HuH-7.5 (cell line): ENCODE data around the gene CDH20.
A peak's percentile ranks its signal among the peaks of the same experiment; 100 is the strongest.

Experiments used
- DNase-seq: peaks from one replicate; pipeline ENCODE4 v3.0.0; 2011; ENCODE audit warnings: low spot score

The CDH20 gene

DNA sequence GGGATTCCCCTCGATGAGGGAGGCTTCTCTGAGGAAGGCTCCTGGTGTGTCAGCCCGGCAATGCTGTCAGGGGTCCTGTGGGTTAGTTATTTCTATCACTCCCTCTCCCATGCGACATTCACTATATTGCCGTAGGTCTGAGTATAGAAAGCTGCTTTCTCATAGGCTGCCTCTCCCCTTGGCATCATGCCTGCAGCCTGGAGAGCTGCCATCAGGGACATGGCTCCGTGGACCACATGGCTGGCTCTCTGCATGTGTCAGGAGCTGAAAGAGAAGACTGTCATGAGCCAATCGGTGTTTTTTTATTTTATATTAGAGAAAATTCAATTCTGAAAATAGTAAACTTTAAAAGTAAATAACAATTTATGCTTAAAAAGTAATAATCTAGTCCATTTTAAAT lies 198.0 kb downstream of the CDH20 start:
- no peak for DNase-seq

DNA sequence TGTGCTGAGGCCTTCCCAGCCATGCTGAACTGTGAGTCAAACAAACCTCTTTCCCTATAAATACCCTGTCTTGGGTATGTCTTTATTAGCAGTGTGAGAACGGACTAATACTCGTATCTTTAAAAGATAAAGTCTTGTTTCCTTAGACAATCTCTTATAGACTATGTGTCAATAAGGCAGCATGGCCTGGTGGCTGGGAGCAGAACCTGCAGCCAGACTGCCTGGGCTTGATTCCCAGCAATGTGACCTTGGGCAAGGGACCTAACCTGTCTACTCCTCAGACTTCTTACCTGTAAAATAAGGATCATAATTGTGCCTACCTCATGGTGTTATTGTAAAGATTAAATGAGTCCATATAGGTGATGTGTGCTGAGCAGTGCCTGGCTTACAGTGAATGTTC lies 198.7 kb downstream of the CDH20 start:
- DNase-seq = no peak

DNA sequence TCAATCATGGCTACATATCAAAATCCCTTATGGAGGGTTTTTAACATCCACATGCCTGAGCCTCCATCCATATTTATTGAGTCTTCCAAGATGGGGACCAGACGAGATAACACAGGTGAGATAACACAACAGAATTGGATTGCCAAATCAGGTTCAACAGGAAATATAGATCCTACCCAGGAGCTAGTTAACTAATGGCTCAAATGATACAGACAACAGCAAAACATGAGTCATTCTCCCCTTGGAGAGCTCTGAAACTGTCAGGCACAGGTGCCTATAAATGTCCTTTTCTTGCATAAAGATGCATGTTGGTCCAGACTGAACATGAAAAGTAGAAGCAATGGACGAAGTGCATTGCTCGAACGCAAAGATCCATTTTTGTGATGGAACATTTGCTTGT lies 202.2 kb downstream of the CDH20 start:
- no peak for DNase-seq

DNA sequence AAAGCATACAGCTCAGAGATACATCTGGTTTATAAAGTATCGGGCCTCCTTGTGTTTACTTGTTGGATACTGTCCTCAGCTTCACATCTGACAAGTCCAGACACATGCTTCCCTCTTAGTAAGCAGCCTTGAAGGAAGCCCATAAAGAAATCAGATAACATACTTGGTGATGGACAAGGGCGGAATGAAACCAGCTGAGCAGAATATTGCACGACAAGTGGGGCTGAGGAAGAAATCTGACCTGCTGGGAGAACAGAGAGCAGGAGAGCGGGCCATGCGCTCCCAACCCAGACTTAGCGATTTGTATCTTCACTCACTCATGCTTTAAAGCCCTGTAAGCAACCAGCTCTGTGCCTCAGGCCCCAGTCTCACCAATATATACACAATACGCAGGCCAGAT lies 208.4 kb downstream of the CDH20 start:
- DNase-seq = no peak

DNA sequence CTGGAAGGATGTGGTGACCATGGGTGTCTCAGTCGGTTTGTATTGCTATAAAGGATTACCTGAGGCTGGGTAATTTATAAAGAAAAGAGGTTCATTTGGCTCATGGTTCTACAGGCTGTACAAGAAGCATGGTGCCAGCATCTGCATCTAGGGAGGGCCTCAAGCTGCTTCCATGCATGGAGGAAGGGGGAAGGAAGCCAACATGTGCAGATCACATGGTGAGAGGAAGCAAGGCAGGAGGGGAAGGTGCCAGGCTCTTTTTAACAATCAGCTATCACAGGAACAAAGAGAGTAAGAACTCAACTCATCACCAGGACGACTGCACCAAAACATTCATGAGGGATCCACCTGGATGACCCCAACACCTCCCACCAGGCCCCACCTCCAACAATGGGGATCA lies 209.4 kb downstream of the CDH20 start:
- DNase-seq = no peak

DNA sequence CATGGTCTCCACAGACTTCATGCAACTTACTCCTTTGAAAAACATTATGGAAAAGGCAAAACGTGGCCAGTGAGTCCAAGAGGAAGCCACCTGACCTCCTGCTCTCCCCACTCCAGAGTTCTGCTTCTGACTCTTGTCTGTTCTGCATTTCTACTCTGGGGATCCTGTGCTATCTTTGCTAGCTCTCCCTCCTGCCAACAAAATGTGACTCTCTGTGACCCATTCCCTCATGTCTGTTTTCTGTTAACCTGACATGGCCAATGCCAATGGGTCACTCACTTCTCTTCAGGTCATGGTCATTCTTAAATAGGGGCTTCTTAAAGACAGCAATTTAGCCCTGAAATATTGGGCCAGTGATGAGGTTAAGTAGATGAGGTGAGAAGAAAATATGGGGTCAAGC lies 210.3 kb downstream of the CDH20 start:
- no peak for DNase-seq

DNA sequence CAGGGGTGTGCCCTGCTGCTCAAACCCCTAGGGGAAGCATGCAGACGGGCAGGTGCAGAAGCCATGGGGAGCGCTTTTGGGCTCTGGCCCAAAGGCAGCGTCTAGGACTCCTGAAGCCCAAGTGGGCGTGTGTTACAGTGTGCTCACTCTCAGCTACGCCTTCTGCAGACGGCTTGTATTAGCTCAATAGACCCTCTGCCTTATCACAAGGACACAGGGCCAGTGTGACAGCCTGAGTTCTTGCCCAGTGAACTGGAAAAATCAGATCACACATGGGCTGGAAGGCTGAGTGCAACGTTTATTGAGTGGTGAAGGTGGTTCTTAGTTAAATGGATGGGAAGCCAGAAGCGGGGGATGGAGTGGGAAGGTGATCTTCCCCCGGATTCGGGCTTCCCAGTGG lies 210.9 kb downstream of the CDH20 start:
- DNase-seq = no peak

DNA sequence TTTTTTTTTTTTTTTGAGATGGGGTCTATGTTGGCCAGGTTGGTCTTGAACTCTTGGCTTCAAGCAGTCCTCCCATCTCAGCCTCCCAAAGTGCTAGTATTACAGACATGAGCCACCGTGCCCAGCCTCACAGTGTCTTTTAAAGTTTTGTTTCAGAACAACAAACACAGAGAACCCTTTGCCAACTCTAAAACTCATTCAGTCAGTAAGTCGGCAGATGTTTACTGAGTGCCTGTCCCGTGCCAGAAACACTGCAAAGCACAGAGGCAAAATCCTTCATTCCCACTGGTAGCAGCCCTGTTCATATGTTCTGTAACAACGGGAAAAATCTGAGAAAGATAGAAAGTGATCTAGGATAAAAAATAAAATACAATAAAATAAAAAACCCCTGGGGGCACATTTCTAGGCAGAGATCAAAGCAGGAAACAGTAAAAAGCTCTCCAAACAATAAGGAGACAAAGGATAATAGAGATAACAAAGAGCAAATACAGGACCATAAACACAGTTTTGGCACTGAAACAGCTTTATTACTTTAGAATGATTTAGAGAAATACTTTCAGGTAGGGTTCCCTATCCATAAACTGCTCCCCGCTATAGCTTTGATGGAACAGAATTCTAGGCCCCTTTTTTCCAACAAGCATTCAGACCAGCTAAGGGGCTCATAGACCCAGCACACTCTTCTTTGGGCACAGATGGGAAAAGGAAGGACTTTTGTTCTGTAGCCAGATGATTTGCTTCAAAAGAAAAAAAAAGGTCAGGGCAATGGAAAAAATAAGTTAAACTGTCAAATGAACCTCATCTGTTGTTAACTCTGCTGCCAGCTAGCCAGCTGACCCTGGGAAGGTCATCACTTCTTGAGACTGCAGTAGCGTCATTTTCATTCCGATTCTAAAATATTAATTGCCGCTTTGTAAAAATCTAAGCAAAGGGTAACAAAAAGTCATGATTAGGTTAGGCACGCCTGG lies 212.3 kb downstream of the CDH20 start:
- no peak for DNase-seq

DNA sequence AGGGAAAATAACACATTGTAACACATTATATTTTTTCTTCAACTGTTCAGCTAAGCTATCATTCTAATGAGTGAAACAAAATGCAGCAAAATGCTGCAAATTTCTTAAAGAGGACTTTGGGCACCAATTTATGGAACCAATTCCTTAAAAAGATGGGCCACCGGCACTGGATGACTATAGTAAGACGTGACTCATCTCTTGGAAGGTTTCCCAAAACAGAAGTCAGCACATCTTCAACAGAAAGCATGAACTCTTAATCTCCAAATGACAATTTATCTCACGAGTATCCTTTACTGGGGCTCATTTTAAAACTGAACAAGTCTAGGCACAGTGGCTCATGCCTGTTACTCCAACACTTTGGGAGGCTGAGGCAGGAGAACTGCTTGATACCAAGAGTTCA lies 213.4 kb downstream of the CDH20 start:
- no peak for DNase-seq

DNA sequence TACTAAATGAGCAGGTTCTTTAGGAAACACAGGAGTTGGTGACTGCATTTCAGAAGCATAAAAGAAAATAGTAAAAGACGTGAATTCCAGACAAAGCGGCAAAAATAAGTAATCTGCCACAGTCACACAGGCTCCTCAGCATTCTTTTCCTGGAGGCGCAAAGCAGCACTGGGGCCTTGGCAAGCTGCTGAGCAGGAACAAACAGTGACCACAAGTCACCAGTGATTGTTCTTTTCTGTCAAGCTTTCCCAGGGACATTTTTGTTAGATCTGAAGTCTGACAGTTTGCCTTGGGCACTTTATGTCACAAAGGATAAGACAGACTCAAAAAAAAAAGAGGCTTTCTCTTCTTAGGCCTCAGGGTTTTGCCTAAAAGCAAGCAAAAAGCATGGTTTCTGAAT lies 216.2 kb downstream of the CDH20 start:
- DNase-seq = no peak

DNA sequence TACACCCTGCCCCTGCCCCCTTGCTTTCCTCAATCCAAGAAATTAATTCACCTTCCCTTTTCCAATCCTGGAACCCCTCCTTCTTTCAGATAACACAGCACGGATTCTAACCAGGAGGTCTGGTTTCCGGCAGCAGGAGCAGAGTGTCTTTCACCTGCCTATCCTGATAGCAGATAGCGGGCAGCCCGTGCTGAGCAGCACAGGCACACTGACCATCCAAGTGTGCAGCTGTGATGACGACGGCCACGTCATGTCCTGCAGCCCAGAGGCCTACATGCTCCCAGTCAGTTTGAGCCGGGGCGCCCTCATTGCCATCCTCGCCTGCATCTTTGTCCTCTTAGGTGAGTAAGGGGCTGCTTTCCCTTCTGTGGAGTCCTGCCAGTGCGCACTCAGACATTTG lies 216.7 kb downstream of the CDH20 start:
- DNase-seq = no peak

DNA sequence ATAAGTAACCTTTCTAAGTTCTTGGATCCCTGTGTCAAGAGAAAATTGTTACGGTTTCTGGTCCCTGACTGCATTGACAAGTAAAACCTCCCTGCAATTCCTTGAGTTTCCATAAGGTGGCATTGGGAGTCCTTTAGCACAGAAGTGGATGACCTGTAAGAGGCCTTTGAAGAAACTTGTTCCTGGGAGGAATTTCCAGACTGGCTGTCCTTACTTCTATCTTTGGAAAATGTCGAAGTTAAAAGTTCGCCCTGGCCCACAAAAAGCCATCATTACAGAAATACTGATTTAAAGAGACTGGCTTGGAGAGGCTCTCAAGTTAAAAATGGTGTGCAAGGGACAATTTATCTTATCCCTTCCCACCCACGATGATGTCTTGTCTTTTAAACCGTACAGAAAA lies 218.4 kb downstream of the CDH20 start:
- peak; percentile 47 for DNase-seq

DNA sequence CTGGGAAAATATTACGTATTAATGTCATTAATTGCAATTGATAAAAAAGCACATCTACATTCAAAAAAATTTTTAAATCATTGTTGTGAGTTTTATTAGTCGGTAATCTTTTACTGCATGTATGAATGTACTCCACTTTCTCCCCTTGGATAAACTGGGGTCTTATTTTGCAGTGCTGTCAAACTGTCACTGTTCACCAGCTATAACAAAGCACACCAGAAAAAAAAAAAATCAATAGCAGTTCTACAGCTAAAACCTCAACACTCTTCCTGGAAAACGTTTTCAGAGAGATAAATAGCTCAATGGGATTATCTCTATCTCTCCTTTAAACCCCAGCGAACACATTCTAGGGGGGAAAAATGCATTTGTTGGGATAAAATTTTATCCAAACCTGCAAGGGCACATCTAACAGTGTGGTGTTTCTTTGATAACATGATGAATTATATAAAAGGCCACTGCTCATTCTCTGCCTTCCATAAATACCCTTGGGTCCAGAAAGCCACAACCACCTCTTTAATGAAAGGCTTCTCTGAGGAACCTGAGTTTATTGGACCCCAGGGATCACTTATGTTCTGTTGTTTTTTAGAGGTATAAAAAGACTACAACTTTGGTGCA lies 219.9 kb downstream of the CDH20 start:
- DNase-seq = no peak

DNA sequence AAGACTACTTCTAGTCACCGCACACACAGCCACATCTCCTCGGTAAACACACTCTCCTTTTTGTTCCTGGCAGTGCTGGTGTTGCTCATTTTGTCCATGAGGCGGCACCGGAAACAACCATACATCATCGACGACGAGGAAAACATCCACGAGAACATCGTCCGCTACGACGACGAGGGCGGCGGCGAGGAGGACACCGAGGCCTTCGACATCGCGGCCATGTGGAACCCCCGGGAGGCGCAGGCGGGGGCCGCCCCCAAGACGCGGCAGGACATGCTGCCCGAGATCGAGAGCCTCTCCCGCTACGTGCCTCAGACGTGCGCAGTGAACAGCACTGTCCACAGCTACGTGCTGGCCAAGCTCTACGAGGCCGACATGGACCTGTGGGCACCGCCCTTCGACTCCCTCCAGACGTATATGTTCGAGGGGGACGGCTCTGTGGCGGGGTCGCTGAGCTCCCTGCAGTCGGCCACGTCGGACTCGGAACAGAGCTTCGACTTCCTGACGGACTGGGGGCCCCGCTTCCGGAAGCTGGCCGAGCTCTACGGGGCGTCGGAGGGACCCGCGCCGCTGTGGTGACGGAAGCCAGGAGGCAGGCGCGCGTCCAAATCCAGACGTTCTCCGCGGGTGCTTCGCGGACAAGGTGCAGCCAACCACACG lies 221.0 kb downstream of the CDH20 start:
- DNase-seq = no peak

DNA sequence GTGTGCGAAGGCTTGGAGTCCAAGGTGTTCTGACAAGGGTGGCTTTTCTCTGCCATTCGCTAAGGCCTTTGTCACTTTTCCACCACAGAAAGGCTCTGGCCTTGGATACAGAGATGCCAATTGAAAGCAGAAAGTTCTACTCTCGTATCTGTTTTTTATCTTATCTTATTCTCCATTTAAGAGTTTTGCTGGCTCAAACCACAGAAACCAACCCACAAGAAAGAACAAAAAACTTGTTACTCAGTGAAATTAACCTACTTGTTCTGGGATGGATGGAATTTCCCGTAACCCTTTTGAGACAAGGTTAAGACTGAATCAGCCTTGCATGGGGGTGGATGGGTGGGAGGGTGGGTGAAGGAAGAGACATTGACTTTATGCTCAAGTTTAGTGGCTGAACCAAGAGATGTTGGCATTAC lies 221.7 kb downstream of the CDH20 start:
- DNase-seq = no peak

DNA sequence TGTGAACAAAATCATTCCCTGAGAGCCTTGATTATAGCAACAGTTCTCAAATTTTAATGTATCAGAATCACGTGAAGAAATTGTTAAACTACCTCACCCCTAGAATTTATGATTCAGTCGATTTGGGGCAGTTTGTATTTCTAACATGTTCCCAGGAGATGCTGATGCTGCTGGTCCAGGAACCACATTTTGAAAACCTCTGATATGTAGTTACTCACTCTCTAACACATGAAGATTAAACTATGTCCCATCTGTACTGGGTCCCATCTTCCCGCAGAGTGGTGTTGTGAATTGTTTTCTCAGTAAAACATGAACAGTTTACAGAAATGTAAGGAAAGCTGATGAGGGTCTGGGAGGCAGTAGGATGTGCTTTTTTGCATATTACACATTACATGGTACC lies 223.1 kb downstream of the CDH20 start:
- DNase-seq = no peak

DNA sequence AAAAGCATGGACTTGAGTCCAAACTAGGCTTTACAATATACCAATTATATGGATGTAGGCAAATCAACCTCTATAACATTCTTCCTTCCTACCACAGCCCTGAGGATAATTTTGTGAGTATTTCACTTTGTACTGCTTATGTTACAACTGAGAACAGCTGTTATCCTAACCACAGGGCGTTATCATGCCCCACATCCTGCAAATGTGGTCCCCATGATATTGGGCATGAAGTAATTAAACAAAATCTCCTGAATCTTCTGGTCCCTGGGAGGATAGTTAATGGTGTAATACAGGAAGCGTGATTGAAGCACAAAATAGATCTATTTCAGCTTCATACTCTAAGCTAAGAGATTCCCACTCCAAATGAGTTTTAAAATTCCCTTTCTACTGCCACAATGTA lies 223.6 kb downstream of the CDH20 start:
- DNase-seq = no peak

DNA sequence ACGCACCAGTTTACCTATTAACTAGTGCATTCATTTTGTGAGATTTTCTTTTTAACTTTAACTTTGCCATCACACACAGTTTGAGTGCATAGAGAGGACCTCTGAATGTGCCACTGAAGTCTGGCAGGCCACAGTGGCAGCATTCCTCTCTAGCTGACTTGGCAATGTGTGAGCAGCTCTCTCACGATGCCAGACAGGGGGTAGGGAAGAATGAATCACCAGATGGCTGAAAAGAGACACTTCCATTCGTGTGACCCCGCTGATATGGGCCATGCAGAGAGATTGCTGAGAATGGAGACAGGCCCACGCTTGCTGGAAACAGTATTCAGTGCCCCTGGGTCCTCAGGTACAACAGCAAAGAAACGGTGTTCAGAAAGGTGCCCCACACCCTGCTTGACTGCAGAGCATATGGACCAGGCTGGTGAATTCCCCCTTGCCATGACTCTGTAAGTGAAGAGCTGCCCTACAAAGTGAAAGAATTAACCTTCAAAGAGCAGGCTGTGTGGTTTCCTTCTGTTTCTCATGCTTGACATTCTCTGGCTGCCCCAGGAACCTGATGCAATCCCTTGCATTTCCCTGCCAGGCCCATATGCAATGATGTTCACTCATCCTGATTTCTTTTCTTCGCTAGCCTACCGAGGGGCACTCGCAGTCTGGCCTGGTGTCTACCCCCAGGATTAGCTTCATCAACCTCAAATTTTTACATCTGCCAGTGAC lies 236.1 kb downstream of the CDH20 start:
- no peak for DNase-seq

DNA sequence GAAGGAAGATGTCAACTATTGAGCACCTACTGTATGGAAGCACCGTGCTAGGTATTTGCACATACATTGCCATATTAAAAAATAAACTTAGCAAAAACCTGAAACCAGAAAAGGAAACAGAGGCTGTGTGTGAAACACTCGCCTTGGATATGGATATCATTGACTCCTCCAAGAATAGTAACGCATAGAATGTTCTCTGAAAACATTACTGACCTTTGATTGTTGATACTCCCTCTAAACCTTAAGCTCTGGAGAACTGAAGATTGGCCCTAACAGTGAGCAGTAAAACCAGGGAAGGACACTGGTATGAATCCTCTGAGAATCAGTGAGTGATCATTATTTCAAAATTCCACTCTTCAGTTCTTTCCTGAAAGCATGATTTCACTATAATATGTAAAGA lies 236.8 kb downstream of the CDH20 start:
- DNase-seq = no peak

DNA sequence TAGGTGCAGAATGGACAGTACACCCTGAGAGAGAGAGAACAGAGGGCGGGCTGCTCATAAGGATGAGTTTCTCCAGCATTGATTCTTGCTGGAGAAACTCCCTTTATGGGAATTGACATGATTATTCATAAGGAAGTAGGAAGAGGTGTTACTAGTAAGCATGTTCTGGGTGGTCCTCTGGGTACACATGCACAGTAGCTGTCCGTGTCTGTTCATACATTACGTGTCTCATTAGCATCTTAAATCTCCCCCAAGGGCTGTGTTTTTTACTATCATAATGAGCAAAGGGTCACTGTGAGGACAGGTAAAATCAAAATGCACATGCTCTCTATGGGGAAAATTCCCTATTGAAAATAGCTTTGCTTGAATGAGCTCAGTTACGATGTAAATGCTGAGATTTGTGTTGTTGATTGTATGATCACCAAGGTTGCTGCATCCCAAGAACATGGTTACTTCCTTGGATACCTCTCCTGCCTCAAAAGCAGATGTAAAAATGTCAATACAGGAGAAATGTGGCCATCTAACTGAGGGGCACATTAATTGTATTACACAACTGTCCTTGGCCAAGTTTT lies 238.9 kb downstream of the CDH20 start:
- DNase-seq = no peak

DNA sequence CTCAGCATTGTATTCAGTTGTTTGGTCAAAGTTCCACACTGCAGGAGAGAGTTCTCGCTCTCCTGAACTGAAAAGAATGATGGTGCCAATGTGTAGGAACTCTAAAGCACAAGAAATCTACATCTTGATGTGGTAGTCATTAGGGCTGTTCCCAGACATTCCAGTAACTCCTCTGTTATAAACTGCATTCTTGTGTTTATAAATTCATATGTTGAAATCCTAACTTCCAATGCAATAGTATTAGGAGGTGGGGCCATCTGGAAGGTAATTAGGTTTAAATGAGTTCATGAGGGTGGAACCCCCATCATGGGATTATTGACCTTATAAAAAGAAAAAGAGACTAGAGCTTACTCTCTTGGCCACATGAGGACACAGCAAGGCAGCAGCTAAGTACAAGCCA lies 239.6 kb downstream of the CDH20 start:
- no peak for DNase-seq

DNA sequence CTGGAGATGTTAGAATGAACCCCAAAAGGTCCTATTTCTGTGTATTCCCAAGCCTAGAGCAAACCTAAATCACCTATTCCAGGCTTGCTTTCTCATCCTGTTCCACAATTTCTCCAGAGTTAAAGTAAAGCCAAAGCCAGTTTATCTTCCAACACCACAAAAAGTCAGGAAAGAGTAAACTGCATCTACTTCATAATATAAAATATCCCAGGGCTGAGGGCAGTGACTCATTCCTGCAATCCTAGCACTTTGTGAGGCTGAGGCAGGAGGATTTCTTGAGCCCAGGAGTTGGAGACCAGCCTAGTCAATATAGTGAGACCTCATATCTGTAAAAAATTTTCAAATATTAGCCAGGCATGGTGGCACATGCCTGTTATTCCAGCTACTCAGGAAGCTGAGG lies 241.4 kb downstream of the CDH20 start:
- DNase-seq = no peak
